ENCODE results near the gene BNC2. TPM values are rescaled to one million over a fixed set of nuclear protein-coding genes. Genes with fewer than 3 reads are reported as not detected.

BNC2 gene
- total RNA-seq, 1 experiment from 2014 or later: 5.7 TPM

- Histone ChIP-seq H3K27me3 (ENCODE audit: control insufficient read depth, insufficient read depth, low read length) (no peaks in the 10 kb centered on the region), H3K27ac (ENCODE audit: low read length) (peak overlapping the region; percentile 44; the same call in 1 of the 2 replicates), H3K36me3 (ENCODE audit: control insufficient read depth, insufficient read depth, low read length) (no peaks in the 10 kb centered on the region), H3K4me1 (ENCODE audit: control insufficient read depth, insufficient read depth, low read length) (no peaks in the 10 kb centered on the region; the same call in 1 of the 2 replicates), H3K9me3 (ENCODE audit: control insufficient read depth, insufficient read depth, low read depth, low read length) (no peaks in the 10 kb centered on the region), H3K4me3 (ENCODE audit: low read depth in 2 of 2, low read length in 2 of 2) (no peak overlapping the region)
- intact Hi-C loops (cut with micrococcal nuclease; ENCODE audit: unreplicated experiment): no loop called here
- no peak for DNase-seq (ENCODE audit: low read depth, low spot score)
- ATAC-seq: no peak
- no TSS peak for BruUV-seq (replicated peaks)
- POLR2A ChIA-PET: no interaction called here
- CTCF ChIA-PET: no interaction called here
- in situ Hi-C loops (cut with HindIII; ENCODE audit: low pct_unique_long_range_greater_than_20kb, low sequenced_read_pairs): no loop called here
- no peak for TF ChIP-seq SIN3A (IDR thresholded peaks at IDR 0.05; ENCODE audit: borderline replicate concordance, insufficient read depth, low read depth, low read length)
- TF ChIP-seq POLR2AphosphoS5 (IDR thresholded peaks at IDR 0.05; ENCODE audit: low read depth, low read length): no peak
- no peak for TF ChIP-seq TCF7L2 (IDR thresholded peaks at IDR 0.05; ENCODE audit: low read depth, low read length)
- TF ChIP-seq, protein P1, sequence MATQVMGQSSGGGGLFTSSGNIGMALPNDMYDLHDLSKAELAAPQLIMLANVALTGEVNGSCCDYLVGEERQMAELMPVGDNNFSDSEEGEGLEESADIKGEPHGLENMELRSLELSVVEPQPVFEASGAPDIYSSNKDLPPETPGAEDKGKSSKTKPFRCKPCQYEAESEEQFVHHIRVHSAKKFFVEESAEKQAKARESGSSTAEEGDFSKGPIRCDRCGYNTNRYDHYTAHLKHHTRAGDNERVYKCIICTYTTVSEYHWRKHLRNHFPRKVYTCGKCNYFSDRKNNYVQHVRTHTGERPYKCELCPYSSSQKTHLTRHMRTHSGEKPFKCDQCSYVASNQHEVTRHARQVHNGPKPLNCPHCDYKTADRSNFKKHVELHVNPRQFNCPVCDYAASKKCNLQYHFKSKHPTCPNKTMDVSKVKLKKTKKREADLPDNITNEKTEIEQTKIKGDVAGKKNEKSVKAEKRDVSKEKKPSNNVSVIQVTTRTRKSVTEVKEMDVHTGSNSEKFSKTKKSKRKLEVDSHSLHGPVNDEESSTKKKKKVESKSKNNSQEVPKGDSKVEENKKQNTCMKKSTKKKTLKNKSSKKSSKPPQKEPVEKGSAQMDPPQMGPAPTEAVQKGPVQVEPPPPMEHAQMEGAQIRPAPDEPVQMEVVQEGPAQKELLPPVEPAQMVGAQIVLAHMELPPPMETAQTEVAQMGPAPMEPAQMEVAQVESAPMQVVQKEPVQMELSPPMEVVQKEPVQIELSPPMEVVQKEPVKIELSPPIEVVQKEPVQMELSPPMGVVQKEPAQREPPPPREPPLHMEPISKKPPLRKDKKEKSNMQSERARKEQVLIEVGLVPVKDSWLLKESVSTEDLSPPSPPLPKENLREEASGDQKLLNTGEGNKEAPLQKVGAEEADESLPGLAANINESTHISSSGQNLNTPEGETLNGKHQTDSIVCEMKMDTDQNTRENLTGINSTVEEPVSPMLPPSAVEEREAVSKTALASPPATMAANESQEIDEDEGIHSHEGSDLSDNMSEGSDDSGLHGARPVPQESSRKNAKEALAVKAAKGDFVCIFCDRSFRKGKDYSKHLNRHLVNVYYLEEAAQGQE (IDR thresholded peaks at IDR 0.05; ENCODE audit: insufficient read depth in 1 of 2, low read depth in 2 of 2, low read length in 1 of 2): no peak
- TF ChIP-seq, protein P2, sequence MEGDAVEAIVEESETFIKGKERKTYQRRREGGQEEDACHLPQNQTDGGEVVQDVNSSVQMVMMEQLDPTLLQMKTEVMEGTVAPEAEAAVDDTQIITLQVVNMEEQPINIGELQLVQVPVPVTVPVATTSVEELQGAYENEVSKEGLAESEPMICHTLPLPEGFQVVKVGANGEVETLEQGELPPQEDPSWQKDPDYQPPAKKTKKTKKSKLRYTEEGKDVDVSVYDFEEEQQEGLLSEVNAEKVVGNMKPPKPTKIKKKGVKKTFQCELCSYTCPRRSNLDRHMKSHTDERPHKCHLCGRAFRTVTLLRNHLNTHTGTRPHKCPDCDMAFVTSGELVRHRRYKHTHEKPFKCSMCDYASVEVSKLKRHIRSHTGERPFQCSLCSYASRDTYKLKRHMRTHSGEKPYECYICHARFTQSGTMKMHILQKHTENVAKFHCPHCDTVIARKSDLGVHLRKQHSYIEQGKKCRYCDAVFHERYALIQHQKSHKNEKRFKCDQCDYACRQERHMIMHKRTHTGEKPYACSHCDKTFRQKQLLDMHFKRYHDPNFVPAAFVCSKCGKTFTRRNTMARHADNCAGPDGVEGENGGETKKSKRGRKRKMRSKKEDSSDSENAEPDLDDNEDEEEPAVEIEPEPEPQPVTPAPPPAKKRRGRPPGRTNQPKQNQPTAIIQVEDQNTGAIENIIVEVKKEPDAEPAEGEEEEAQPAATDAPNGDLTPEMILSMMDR (IDR thresholded peaks at IDR 0.05): no peak
These were observed 152.2 kb downstream of the BNC2 start for GRCh38 chr9:16718296-16718695.

DNA sequence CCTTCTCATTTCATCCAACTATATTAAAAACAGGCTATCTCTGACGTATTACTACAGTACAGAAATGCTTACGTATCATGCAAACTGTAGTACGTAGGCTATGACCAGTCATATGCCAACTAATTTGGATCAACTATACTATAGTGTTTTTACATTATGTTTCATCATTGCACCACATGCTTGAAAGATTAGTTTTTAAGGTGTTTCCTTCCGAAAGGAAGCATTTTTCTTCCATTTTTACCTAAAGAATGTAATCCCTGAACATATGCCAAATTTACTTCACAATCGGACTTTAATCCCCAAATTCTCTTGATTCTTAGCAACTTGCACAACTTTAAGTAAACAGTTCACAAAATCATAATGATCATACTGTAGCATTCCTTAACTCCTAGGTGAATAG, 153.9 kb downstream of the BNC2 start:
- Histone ChIP-seq H3K36me3 (ENCODE audit: control insufficient read depth, insufficient read depth, low read length) (no peaks in the 10 kb centered on the region), H3K9me3 (ENCODE audit: control insufficient read depth, insufficient read depth, low read depth, low read length) (no peaks in the 10 kb centered on the region), H3K27me3 (ENCODE audit: control insufficient read depth, insufficient read depth, low read length) (no peaks in the 10 kb centered on the region), H3K27ac (ENCODE audit: low read length) (no peak overlapping the region), H3K4me3 (ENCODE audit: low read depth in 2 of 2, low read length in 2 of 2) (no peak overlapping the region), H3K4me1 (ENCODE audit: control insufficient read depth, insufficient read depth, low read length) (no peaks in the 10 kb centered on the region; the same call in 1 of the 2 replicates)
- no TSS peak for BruUV-seq (replicated peaks)
- POLR2A ChIA-PET: no interaction called here
- no peak for TF ChIP-seq SIN3A (IDR thresholded peaks at IDR 0.05; ENCODE audit: borderline replicate concordance, insufficient read depth, low read depth, low read length)
- TF ChIP-seq, protein P2 (IDR thresholded peaks at IDR 0.05): no peak
- TF ChIP-seq, protein P1 (IDR thresholded peaks at IDR 0.05; ENCODE audit: insufficient read depth in 1 of 2, low read depth in 2 of 2, low read length in 1 of 2): no peak
- no peak for TF ChIP-seq TCF7L2 (IDR thresholded peaks at IDR 0.05; ENCODE audit: low read depth, low read length)
- TF ChIP-seq POLR2AphosphoS5 (IDR thresholded peaks at IDR 0.05; ENCODE audit: low read depth, low read length): no peak
- DNase-seq (ENCODE audit: low read depth, low spot score): no peak
- in situ Hi-C loops (cut with HindIII; ENCODE audit: low pct_unique_long_range_greater_than_20kb, low sequenced_read_pairs): no loop called here
- CTCF ChIA-PET: no interaction called here
- ATAC-seq: no peak
- intact Hi-C loops (cut with micrococcal nuclease; ENCODE audit: unreplicated experiment): no loop called here

All from Panc1 (cell line).